SW480 (cell line): ENCODE results near the gene ABCA5.
"Not testable (repeated sequence)": the region's sequence is repeated elsewhere in the genome, so short reads cannot be mapped to it uniquely, and the experiment has no call there.

Source experiments
- DNase-seq: peaks from one replicate; pipeline ENCODE4 v3.0.0-alpha.2; 2016; ENCODE audit warnings: low spot score

ABCA5 gene

GRCh38 chr17:69331756-69332155 is 4.8 kb upstream of the ABCA5 start:
- DNase-seq = no peak

DNA sequence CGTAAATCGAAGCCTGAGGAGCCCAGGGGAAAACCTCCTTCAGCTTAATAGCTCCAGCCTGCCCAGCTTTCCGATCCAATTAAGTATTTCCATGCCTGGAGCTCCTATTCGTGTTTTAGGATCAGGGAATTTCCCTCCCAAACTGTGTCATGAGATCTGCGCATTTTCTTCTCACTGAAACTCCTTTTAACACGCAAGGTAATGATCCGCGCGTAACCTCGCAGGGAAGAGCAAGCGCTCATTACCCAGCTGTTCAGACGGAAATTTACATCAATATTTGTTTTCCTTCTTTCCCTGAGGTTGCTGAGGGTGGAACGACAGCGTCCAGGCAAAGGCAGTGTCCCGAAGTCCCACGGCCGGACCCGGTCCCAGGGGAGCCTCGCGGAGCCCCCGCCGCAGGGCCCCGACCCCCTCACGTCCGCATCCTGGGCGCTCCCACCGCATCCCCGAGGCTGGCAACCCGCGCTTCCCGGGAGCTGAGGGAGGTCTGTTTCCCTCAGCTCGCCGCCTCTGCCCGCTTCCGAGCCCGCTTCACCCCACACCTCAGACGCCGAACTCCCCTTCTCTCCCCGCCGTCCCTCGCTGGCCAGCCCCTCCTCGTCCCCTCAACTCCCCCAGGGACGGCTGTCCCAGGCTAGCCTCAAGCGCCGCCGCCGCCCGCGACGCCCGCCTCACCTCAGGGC is 415 bp downstream of the ABCA5 start:
- DNase-seq = peak; percentile 36

- peak; percentile 36 for DNase-seq
Observed at GRCh38 chr17:69325518-69326376, 1.2 kb downstream of the ABCA5 start.

DNA sequence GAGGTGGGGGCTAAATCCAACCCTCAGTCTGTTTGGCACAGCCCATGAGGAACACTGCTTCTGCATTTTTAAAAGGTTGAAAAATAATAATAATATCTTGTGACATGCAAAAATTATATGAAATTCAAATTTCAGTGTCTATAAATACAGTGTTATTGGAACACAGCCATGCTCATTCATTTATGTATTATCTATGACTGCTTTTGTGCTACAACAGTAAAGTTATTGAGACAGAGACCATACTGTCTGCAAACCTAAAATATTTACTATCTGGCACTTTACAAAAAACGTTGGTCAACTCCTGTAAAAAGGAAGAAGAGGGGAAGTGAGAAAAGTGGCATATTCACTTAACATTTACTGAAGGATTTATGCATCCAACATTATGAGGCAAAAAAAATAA is 3.1 kb downstream of the ABCA5 start:
- DNase-seq = no peak

DNA sequence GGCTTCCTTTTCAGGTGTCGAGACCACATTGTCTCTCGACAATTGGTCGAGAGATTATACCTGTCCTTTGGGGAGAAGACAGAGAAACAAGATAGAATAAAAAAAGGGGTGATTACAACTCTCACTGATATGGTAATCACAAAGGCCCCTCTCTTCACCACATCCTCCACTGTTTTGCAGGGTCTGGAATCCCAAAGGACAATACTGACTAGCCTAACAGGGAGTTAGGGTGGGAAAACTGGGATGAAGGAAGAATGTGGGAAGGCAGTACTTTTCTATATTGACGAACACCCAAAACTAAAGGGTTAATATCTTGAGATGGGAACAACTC is 6.1 kb downstream of the ABCA5 start:
- DNase-seq = no peak

GRCh38 chr17:69320210-69320907 is 6.6 kb downstream of the ABCA5 start:
- no peak for DNase-seq

- no peak for DNase-seq
Observed at GRCh38 chr17:69317625-69318024, 9.3 kb downstream of the ABCA5 start.

DNA sequence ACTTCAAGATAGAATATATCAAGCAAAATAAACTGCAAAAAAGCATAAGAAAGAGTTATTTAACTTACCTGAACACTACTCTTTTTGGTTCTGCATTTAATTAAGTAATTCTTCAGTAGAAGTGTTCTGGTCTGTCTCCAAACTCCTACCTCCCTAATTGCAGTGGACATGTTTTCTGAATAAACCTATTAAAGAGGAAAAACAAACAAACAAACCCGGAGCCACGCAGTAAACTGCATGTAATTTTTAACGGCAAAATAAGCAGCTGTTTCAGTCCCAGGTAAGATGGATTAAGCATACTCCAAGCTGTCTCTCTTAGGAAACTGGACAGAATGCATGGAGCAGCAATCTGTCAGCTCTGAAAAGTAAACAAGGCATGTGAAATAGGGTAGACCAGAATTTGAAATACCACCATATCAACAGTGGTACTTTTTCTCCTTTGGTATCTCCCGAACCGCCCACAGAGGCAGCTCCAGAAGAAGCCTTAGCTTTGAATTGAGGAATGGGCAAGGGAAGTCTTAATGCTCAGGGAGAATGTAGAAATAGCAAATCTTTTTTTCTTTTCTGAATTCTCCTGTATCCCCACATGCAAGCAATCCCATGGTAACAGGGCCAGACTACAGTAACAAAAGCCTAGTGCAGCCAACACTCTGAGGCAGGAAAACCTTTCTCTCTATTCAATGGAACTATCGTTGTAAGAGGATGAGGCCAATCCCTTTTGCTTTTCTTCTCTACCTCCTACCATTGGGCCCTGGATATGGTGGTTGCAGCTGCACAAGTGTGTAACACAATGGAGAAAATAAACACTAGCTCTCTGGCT is 12.5 kb downstream of the ABCA5 start:
- DNase-seq = no peak

- DNase-seq = no peak
Observed at GRCh38 chr17:69305177-69305576, 21.8 kb downstream of the ABCA5 start.

DNA sequence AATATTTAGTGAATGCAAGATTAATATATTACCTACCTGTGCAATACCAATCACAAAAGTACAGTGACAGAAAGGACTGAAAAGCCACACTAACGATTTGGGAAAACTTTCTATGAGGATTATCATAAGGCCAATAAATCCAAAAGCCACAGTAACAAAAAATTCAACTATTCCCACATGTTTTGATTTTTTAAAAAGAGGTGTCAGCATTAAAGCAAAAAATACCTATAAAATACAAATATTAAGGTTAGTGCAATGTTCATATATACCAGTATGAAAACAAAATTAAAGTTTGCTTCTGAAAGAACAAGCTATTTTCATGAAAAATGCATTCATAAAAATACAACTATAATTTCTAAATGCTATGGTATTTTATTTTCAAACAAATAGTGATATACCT is 24.3 kb downstream of the ABCA5 start:
- no peak for DNase-seq

DNA sequence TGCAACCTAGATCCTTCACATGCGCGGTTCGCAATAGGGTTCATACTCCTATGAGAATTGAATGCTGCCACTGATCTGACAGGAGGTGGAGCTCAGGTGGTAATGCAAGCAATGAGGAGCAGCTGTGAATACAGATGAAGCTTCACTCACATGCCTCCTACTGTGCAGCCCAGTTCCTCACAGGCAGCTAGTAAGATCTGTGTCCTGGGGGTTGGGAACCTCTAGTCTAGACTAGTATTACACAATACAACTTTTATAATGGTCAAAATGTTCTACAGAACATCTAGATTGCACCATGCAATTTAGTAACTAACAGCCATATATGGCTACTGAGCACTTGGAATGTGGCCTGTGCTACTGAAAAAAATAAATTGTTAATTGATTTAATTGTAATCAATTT is 26.7 kb downstream of the ABCA5 start:
- DNase-seq = no peak

DNA sequence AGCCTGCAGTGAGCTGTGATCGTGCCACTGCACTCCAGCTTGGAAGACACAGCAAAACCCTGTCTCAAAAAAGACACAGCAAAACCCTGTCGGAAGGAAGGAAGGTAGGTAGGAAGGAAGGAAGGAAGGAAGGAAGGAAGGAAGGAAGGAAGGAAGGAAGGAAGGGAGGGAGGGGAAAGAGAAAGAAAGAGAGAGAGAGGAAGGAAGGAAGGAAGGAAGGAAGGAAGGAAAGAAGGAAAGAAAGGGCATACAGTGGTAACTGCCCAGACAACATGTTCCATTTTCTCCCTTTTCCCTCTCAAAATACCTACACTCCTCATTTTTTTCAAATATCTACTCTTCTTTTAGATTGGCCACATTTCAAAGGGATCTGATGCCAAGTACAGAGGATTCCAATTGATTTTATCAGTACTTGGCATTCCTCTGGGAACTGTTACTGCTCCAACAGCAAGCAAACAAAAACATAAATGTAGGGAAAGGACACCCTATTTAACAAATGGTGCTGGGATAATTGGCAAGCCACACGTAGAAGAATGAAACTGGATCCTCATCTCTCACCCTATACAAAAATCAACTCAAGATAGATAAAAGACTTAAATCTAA is 28.7 kb downstream of the ABCA5 start:
- DNase-seq = not testable (repeated sequence)

DNA sequence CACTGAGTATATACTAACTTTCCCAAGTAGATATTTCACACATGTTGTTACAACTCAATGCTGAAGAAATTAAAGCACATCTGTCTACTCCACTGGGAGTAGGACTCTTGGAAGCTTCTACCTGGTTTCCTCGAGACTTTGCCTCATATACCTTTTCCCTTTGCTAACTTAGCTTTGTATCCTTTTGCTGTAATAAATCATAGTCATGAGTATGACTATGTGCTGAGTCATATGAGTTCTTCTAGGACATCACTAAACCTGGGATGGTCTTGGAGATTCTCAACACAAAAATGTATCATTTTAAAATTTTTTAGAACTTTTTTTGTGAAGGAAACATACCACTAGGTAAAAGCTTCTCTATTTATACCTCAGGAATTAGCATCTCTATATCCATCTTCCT is 39.8 kb downstream of the ABCA5 start:
- DNase-seq = no peak

GRCh38 chr17:69286257-69286656 is 40.7 kb downstream of the ABCA5 start:
- no peak for DNase-seq

- no peak for DNase-seq
Observed at GRCh38 chr17:69284646-69285045, 42.3 kb downstream of the ABCA5 start.

- DNase-seq = no peak
Observed at GRCh38 chr17:69282002-69282401, 44.9 kb downstream of the ABCA5 start.

DNA sequence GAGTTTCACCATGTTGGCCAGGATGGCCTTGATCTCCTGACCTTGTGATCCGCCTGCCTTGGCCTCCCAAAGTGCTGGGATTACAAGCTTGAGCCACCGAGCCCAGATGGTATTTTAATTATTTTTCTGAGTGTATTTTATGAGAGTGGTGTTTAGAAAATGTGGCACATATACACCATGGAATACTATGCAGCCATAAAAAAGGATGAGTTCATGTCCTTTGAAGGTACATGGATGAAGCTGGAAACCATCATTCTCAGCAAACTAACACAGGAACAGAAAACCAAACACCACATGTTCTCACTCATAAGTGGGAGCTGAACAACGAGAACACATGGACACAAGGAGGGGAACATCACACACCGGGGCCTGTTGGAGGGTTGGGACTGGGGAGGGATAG is 50.7 kb downstream of the ABCA5 start:
- DNase-seq = not testable (repeated sequence)

GRCh38 chr17:69275751-69276150 is 51.2 kb downstream of the ABCA5 start:
- no peak for DNase-seq

- DNase-seq = no peak
Observed at GRCh38 chr17:69271023-69271422, 55.9 kb downstream of the ABCA5 start.

DNA sequence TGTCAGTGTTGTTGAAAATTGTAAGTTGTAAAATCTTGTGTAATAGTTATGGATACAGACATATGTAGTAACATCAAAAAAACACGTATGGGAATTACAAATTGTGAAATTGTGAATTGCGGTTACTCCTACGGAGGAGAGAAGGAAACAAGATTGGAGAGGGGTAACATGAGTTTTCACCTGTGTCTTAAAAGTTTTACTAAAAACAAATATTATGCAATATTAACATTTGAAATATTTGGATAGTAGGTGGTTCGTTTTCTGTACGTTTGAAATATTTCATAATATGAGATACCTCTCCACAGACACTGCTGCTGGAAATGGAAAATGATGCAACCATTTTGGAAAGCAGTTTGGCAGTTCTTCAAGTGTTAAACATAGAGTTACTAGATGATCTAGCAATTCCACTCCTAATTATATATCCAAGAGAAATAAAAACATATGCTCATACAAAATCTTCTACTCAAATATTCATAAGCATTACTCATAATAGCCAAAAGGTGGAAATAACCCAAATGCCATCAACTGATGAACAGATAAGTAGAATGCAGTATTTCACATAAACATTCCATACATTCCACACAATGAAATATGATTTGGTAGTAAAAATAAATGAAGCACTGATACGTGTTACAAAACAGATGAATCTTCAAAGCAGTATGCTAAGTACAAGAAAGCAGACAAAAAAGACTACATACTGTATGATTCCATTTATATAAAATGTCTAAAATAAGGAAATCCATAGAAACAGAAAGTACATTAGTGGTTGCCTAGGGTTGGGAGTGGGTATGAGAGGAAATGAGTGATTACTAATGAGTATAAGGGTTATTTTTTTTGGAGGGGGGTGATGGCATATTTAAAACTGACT is 57.6 kb downstream of the ABCA5 start:
- no peak for DNase-seq

DNA sequence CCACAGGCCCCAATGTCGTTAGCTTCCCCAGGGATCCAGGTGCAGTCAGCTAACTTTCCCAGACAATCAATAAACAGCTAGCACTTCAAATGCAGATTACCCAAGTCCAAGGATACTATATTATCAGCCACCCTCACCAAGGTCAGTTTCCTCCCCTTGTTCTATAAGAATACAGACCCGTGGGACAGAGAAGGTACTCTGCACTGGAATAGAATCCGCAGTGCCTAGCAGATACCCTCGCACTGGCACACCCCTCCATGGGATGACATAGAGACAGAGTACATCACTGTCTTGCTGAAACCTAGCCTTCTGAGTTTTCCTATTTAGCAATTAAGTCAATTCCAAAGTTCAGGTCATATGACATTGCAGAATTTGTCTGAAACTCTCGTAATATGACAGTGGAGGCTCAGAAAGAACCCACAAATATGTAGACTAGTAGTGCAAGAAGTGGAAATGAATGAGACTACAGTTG is 58.4 kb downstream of the ABCA5 start:
- no peak for DNase-seq
